ENCODE results near the gene AURKB.

GRCh38 chr17:8234361-8235270 is 24.2 kb upstream of the AURKB start:
- TF ChIP-seq CTCF (IDR thresholded peaks at IDR 0.05) (no peak), POLR2A (IDR thresholded peaks at IDR 0.05) (no peak), POLR2AphosphoS5 (IDR thresholded peaks at IDR 0.05) (no peak)
